Vein endothelial cell (primary cell): Measurements from ENCODE around the gene TBX10. TPM values are rescaled to one million over a fixed set of nuclear protein-coding genes. Genes with fewer than 3 reads are reported as not detected.
A peak's percentile ranks its signal among the peaks of the same experiment; 100 is the strongest.

ENCODE experiments used
- small RNA-seq: library from RNA; depleted of rRNA; stranded (forward); fragments of <200 nt; gene quantifications from one replicate; pipeline ENCODE3, GENCODE V24; 2012
- total RNA-seq: library from RNA; depleted of rRNA; stranded (reverse); fragments of >200 nt; gene quantifications from 2 replicates; pipeline ENCODE4 v1.2.3, GENCODE V29; 2012

Gene TBX10
- total RNA-seq, result not detected in 2 replicates

DNA sequence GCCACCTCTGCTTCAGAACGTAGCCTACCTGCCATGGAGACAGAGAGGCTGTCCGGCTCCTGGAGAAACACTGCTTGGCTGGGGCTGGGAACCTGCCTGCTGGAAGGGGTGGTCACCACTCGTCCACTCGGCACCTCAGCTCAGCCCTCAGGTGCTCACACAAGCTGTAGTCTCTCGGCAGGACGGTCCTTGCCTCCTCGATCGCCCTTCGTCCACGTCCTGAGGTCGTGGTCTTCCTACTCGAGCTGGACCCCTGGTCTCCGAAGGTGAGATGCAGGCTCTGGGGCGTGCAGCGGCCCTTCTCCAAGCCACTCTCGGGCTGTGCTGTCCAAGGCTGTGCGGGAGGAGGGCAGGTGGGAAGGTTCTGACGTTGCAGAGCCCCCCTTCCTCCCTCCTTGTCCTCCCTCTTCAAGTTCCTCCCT lies at the start of gene TBX10:
Gene TBX10 (minus strand): TSS at position 326 of the 422 bp plus-strand sequence. CDS start 291 bp downstream, at position 35.

DNA sequence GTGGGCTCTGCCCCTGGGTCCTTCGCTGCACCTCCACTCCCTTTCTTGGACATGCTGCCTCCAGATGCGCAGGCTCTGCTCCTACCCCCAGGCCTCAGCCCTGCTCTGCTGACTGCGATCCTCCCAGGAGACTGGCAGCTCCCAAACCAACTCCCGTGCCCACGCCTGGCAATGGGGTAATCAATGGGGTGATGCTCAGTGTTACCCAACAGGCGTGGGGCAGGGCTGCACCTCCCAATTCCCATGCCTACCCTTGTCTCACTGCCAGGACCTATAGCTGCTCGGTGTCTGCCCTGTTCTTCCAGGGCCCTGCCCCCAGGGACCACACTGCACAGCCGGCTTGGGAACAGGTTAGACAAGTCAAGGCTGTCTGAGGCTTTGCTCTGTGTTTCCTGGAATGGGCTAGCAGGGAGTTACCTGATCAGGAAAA lies 34.9 kb upstream of the TBX10 start, which contains the start of gene ALDH3B2:
Gene ALDH3B2 (minus strand): TSS at position 182 of the 430 bp plus-strand sequence. CDS start 7,688 bp downstream, outside the sequence.

DNA sequence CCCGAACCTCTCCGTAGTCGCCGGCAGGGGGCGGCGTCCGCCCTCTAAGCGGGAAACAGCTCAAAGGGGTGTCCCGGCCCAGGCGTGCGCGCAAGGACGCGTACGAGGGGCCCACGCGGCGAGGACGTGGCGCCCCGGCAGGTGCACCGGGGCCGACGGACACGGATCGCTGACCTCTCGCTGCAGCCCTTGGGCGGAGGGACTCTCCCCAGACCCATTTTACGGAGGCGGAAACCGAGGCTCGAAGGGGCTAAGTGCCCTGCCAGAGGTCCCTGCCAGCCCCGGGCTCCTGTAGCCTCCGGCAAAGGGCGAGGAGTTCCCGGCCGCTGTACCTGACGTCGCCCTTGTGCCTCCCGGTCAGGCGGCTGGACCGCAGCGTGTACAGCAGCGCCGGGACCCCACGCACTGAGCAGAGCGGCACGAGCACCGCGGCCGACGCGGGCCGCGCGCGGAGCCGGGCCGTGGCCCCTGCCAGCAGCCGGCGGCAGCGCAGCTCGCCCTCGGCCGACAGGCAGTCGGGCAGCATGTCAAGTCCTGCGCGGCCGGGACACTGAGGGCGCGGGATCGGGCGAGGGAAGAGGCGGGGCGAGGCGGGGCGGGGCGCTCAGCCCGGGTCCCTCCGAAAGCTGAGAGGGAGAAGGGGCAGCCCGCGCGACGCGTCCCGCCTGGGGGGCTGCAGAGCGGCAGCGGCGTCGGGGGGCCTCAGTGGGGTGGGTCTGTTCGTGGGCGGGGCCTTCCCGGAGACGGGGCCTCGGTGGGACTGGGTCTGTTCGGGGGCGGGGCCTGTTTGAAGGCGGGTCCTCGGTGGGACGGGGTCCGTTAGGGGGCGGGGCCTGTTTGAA lies 10.0 kb downstream of the TBX10 start, which contains the start of gene NUDT8:
Gene NUDT8 (minus strand): TSS at position 552 of the 842 bp plus-strand sequence. CDS start 26 bp downstream, at position 526.

DNA sequence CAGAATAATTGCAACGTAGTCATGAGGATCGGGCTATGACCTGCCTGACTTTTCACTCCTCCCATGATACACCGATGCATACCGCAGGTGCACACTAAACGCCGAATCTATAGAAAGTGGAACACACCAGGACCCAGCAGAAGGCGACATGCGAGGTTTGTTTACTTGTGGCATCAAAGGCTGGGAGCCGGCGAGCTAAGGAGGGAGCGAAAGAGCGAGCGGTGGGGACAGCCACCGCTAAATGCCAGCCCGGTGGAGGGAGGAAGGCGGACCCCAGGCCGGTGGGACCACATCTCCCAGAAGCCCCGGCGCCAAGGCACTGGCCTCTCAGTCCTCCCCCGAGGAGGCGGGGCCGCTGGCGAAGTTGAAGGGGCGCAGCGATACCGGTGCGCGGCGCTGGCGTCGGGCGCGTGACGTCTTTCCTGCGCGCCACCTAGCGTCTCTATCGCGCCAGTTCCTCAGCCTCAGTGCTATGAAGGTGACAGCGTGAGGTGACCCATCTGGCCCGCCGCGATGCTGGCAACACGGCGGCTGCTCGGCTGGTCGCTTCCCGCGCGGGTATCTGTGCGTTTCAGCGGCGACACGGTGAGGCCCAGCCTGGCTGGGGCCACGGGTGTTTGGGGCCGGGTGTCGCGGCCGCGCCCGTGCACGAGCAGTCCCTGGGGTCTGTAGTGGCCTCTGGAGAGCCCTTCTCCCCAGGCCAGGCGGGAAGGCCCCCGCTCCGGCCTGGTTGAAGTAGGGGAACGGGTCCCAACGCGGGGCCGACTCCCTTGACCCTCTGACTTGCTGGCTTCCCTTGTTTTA lies 32.9 kb downstream of the TBX10 start, which contains the start of gene NDUFV1:
Gene NDUFV1 (plus strand): TSS at position 445 of the 804 bp plus-strand sequence. CDS start 69 bp downstream, at position 514.

DNA sequence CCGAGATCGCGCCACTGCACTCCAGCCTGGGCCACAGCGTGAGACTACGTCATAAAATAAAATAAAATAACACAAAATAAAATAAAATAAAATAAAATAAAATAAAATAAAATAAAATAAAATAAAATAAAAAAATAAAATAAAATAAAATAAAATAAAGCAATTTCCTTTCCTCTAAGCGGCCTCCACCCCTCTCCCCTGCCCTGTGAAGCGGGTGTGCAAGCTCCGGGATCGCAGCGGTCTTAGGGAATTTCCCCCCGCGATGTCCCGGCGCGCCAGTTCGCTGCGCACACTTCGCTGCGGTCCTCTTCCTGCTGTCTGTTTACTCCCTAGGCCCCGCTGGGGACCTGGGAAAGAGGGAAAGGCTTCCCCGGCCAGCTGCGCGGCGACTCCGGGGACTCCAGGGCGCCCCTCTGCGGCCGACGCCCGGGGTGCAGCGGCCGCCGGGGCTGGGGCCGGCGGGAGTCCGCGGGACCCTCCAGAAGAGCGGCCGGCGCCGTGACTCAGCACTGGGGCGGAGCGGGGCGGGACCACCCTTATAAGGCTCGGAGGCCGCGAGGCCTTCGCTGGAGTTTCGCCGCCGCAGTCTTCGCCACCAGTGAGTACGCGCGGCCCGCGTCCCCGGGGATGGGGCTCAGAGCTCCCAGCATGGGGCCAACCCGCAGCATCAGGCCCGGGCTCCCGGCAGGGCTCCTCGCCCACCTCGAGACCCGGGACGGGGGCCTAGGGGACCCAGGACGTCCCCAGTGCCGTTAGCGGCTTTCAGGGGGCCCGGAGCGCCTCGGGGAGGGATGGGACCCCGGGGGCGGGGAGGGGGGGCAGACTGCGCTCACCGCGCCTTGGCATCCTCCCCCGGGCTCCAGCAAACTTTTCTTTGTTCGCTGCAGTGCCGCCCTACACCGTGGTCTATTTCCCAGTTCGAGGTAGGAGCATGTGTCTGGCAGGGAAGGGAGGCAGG lies 56.0 kb downstream of the TBX10 start, which contains the start of gene GSTP1:
Gene GSTP1 (plus strand): TSS at position 566 of the 958 bp plus-strand sequence. CDS start 32 bp downstream, at position 598.

Small RNA genes lying within 50 kb of the gene (small RNA-seq; reads per million reads assigned to genes)
- not detected for gene AP003385.3
- 0.88 reads per million, percentile 53 among the genes with 10 or more reads in this experiment for gene RPL37P2

Other genes with a start within 250 kb of the TBX10 start
- gene RAD9A, start 247.8 kb downstream of the TBX10 start, total RNA-seq, result 6.7 and 8.8 TPM in 2 replicates
- gene PPP1CA, start 237.9 kb downstream of the TBX10 start, total RNA-seq, result 275 and 323 TPM in 2 replicates
- gene TBC1D10C, start 235.7 kb downstream of the TBX10 start, total RNA-seq, result under 0.01 and 0.19 TPM in 2 replicates
- gene CARNS1, start 224.1 kb downstream of the TBX10 start, total RNA-seq, result 0.19 and 0.33 TPM in 2 replicates
- 43.0 and 44.4 TPM in 2 replicates for gene RPS6KB2, start 211.3 kb downstream of the TBX10 start, total RNA-seq
- 0.19 and 0.33 TPM in 2 replicates for gene PTPRCAP, start 202.1 kb downstream of the TBX10 start, total RNA-seq
- 139 and 168 TPM in 2 replicates for gene CORO1B, start 196.3 kb downstream of the TBX10 start, total RNA-seq
- not detected in 2 replicates for gene GPR152, start 187.0 kb downstream of the TBX10 start, total RNA-seq
- gene CABP4, start 184.4 kb downstream of the TBX10 start, total RNA-seq, result 1.9 and 3.9 TPM in 2 replicates
- 24.7 and 32.0 TPM in 2 replicates for gene TMEM134, start 170.5 kb downstream of the TBX10 start, total RNA-seq
- 38.9 and 59.1 TPM in 2 replicates for gene AIP, start 156.7 kb downstream of the TBX10 start, total RNA-seq
- gene PITPNM1, start 134.4 kb downstream of the TBX10 start, total RNA-seq, result 7.3 and 11.4 TPM in 2 replicates
- 24.2 and 24.6 TPM in 2 replicates for gene CDK2AP2, start 131.6 kb downstream of the TBX10 start, total RNA-seq
- not detected in 2 replicates for gene CABP2, start 116.3 kb downstream of the TBX10 start, total RNA-seq
- 524 and 841 TPM in 2 replicates for gene GSTP1, start 56.0 kb downstream of the TBX10 start, total RNA-seq
- gene NDUFV1, start 32.8 kb downstream of the TBX10 start, total RNA-seq, result 161 and 225 TPM in 2 replicates
- 5.2 and 10.6 TPM in 2 replicates for gene NUDT8, start 9.8 kb downstream of the TBX10 start, total RNA-seq
- not detected in 2 replicates for gene ACY3, start 11.0 kb upstream of the TBX10 start, total RNA-seq
- not detected in 2 replicates for gene ALDH3B2, start 34.9 kb upstream of the TBX10 start, total RNA-seq